Stimulated activated CD4-positive, alpha-beta T cell treated with anti-CD3 and anti-CD28 coated beads, Interleukin-4, amount 100 ng/mL, for 48 hours (primary cell): Measurements from ENCODE around the gene C17orf75.
"Not testable (repeated sequence)": the region's sequence is repeated elsewhere in the genome, so short reads cannot be mapped to it uniquely, and the experiment has no call there.

Experiments
- DNase-seq, 2 donors: peaks; one replicate each; pipeline ENCODE4 v3.0.0-alpha.2; 2020; ENCODE audit warnings: low read depth in 2 of 2

The C17orf75 gene

GRCh38 chr17:32345951-32346600, 4.1 kb upstream of the C17orf75 start:
- no peak for DNase-seq

GRCh38 chr17:32342603-32343325, 791 bp upstream of the C17orf75 start:
- no peak for DNase-seq

GRCh38 chr17:32341141-32341856, 674 bp downstream of the C17orf75 start:
- DNase-seq: peak; percentile 26 to 28

GRCh38 chr17:32335687-32336086, 6.3 kb downstream of the C17orf75 start:
- no peak for DNase-seq

- no peak for DNase-seq
Measured at GRCh38 chr17:32335046-32335445, 6.9 kb downstream of the C17orf75 start.

GRCh38 chr17:32333187-32333586, 8.8 kb downstream of the C17orf75 start:
- no peak for DNase-seq

GRCh38 chr17:32331243-32332040, 10.5 kb downstream of the C17orf75 start:
- DNase-seq: no peak

GRCh38 chr17:32330147-32330546, 11.8 kb downstream of the C17orf75 start:
- no peak for DNase-seq

- DNase-seq: no peak
Measured at GRCh38 chr17:32327911-32328310, 14.1 kb downstream of the C17orf75 start.

GRCh38 chr17:32323811-32324491, 18.0 kb downstream of the C17orf75 start:
- no peak for DNase-seq

GRCh38 chr17:32323046-32323445, 18.9 kb downstream of the C17orf75 start:
- no peak for DNase-seq

GRCh38 chr17:32320847-32321246, 21.1 kb downstream of the C17orf75 start:
- DNase-seq: no peak

GRCh38 chr17:32320080-32320479, 21.9 kb downstream of the C17orf75 start:
- DNase-seq: not testable (repeated sequence)

- DNase-seq: peak; percentile 71 to 83
Measured at GRCh38 chr17:32319548-32319905, 22.4 kb downstream of the C17orf75 start.

- DNase-seq: no peak
Measured at GRCh38 chr17:32318071-32318470, 23.9 kb downstream of the C17orf75 start.

GRCh38 chr17:32317353-32317752, 24.6 kb downstream of the C17orf75 start:
- no peak for DNase-seq

GRCh38 chr17:32316653-32317052, 25.3 kb downstream of the C17orf75 start:
- not testable (repeated sequence) for DNase-seq

GRCh38 chr17:32315171-32315570, 26.8 kb downstream of the C17orf75 start:
- DNase-seq: no peak

- DNase-seq: no peak
Measured at GRCh38 chr17:32314636-32315035, 27.3 kb downstream of the C17orf75 start.

GRCh38 chr17:32311028-32311536, 30.9 kb downstream of the C17orf75 start:
- no peak for DNase-seq

GRCh38 chr17:32307658-32308057, 34.3 kb downstream of the C17orf75 start:
- DNase-seq: no peak
